LHCN-M2 (cell line): Measurements from ENCODE around the gene IER5L. TPM values are rescaled to one million over a fixed set of nuclear protein-coding genes. Genes with fewer than 3 reads are reported as not detected.

Experiments used
- DNase-seq: peaks from one replicate; pipeline ENCODE4 v3.0.0-alpha.2; 2012; ENCODE audit warnings: low read depth
- polyA plus RNA-seq: library from polyadenylated mRNA; unstranded; fragments of >200 nt; gene quantifications from one replicate; pipeline ENCODE4 v1.2.1, GENCODE V29; 2012; ENCODE audit warnings: missing spikeins
- total RNA-seq: library from RNA; depleted of rRNA; stranded (reverse); fragments of >200 nt; gene quantifications from 2 replicates; pipeline ENCODE4 v1.2.3, GENCODE V29; 2014; rRNA removed

The IER5L gene
- total RNA-seq = 10.7 and 12.5 TPM in 2 replicates
- polyA plus RNA-seq = 5.1 TPM

DNA sequence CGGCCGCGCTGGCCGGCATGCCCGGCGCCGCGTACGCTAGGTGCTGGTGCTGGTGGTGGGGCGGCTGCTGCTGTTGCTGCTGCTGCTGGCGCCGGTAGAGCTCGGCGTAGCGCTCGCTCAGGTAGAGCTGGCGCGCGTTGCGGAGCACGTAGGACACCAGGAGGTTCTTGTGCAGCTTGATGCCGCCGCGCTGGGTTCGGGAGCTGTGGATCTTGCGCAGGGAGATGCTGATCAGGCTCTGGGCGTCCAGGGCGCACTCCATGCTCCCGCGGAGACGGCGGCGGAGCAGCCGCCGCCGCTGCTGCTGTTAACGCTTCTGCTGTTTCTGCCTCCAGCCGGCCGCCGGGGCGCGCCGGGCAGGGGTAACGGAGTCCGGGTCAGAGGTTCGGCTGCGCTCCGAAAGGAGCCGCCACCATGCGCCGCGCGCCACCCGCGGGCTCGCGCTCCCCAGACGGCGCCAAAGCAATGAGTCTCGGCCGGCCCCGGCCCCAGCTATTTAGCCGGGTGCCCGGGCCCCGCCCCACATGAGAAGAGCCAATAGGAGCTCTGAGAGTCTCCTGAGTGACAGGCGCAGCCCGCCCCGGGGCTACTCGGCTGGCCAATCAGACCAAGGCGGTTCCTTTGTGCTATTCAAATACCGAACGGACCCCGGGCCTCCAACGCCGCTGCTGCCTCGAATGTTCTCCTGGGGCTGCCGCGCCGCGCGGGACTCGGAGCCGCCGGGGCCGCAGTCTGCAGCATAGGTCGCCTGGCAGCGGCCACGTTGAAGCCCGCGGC, at the start of gene IER5L:
Gene IER5L, minus strand, starts transcription at position 471 of the 777 bp plus-strand sequence. Its CDS starts 209 bp downstream, at position 262.
- DNase-seq = peak; percentile 92

DNA sequence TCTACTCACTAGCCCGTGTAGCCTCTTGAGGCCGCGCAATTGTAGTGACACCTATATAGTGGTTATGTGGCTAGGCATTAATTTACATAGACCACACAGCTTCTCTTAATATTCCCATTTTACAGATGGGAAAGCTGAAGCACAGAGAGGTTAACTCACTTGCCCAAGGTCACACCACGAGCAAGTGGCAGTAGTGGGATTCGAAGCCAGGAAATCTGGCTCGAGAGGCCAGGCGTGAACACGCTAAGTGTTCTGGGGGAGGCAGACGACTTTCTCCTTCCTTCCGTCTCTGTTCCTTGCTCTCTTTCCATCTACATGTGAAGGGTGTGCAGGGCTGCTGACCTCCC, 49.8 kb upstream of the IER5L start:
- no peak for DNase-seq

DNA sequence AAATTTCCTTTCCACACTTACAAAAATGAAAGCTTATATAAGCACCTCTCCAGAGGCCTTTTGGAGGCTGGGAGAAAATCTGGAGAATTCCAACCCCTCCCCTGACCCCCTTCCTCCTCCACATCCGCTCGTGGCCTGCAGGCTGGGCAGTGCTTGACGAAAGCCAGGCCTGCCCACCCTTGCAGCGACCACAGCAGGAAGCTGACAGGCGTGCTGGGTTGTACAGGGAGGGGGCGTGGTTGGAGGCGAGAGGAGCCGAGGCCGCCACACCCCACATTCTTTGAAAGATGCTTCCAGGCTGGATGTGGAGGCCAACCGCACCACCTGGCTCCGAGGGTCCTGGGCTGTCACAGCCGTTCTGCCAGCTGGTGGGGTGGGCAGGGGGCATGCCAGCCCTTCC, 47.8 kb upstream of the IER5L start:
- peak; percentile 50 for DNase-seq

GRCh38 chr9:129225490-129225778, 47.4 kb upstream of the IER5L start:
- no peak for DNase-seq

- DNase-seq = no peak
Measured at GRCh38 chr9:129224618-129225489, 46.8 kb upstream of the IER5L start.

DNA sequence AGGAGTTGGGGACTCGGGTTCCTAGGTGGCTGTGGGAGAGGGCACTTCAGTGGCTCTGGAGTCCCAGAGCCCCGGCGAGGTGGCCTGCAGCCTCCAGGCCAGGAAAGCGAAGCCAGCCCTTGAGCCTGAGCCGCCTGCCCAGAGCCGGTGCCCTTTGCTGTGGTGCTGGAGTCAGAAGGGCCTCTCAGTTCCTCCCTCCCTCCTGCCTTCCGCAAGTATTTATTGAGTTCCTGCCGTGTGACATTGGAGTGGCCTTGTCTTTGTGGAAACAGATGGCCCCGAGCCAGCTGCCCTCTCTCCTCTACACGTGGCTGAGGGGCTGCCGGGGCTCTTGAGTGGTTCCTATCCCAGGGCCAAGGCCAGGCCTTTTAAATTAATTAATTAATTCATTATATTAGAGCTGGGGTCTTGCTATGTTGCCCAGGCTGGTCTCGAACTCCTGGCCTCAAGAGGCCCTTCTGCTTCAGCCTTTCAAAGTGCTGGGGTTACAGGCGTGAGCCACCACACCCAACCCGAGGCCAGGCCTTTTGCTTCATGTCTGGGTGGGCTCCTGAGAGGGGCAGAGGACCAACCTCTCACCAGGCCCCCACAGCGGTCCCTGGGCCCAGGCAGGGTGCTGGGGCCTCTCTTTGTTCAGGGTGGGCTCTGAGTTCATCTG, 45.6 kb upstream of the IER5L start:
- no peak for DNase-seq

- DNase-seq = no peak
Measured at GRCh38 chr9:129222819-129223218, 44.8 kb upstream of the IER5L start.

GRCh38 chr9:129221979-129222635, 44.0 kb upstream of the IER5L start:
- no peak for DNase-seq

DNA sequence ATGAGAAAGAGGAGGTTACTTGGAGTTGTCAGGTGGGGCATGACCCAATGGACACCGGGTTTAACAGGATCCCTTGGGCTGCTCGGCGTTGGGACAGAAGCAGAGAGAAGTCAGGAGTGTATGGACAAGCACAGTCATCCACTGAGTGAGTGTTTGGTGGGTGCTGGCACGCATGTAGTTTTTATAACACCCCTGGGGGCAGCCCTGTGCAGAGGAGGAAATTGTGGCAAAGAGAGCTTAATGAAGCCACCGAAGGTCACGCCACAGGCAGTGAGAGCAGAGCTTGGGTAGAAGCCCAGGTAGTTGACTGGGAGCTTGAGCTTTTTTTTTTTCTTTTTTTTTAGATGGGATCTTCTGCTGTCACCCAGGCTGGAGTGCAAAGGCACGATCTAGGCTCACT, 43.2 kb upstream of the IER5L start:
- no peak for DNase-seq

DNA sequence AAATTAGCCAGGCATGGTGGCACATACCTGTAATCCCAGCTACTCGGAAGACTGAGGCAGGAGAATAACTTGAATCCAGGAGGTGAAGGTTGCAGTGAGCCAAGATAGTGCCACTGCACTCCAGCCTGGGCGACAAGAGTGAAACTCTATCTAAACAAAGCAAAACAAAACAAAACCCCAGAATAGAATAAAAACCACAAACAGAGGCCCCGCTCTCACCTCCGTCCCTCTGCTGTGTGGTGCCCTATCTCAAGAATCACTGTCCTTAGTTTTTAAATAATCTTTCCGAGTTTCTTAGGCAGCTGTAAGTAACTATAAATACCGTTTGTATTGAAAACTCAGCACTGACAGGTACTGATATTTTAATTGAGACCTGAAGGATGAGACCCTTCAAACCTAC, 42.7 kb upstream of the IER5L start:
- no peak for DNase-seq

GRCh38 chr9:129218918-129219317, 40.9 kb upstream of the IER5L start:
- no peak for DNase-seq

- DNase-seq = no peak
Measured at GRCh38 chr9:129218272-129218625, 40.2 kb upstream of the IER5L start.

- DNase-seq = no peak
Measured at GRCh38 chr9:129213551-129213950, 35.5 kb upstream of the IER5L start.

- DNase-seq = no peak
Measured at GRCh38 chr9:129211686-129212085, 33.6 kb upstream of the IER5L start.

- no peak for DNase-seq
Measured at GRCh38 chr9:129210125-129210524, 32.1 kb upstream of the IER5L start.

- no peak for DNase-seq
Measured at GRCh38 chr9:129209580-129209979, 31.5 kb upstream of the IER5L start.

DNA sequence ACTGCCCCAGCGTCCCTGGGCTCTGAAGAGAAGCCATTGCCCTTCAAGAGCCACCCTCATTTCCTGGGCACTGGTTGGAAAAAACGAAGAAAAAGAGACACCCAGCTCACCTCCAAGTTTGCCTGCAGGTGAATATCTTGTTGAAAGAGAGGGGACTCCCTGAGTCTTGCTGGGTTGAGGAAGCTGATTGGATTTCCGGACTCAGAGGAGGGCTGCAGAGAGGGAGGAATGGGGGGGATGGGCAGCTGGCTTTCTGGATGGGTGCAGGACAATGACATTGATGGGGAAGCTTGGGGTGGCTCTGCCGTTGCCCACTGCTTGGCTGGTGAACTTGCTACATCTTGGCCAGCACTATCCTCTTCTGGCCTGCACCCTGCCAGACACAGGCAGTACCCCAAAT, 31.0 kb upstream of the IER5L start:
- DNase-seq = no peak

DNA sequence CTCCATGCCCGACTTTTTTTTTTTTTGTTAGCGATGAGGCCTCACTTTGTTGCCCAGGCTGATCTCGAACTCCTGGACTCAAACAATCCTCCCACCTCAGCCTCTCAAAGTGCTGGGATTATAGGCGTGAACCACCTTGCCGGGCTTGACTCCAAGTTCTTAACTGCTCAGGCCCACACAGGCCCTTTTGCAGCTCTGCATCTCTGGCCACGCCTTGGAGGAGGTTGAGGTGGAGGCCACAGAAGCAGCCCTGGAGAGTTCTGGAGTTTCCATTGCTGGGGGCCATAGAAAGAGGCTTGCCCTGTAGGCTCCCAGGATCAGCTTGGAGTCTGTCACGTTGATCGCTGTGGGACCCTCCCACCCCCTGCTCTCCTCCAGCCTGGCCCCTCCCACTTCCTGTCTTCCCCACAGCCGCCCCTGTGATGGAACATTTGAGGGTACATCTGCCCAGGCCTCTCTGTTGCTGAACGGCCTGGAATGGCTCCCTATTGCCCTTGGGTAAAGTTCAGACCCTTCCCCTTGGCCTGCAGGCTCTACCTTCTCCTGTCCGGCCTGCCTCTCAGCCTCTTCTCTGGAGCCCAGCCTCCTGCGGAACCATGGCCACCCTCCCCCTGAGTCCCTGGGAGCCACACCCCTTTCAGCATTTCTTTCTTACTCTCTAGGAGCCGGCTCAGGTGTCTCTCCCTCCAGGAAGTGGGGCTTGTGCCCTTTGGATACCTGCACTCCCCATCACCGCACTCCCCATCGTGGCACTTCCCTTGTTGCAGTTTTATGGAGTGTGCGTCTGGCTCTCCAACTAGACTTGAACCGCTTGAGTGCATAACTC, 30.4 kb upstream of the IER5L start:
- no peak for DNase-seq

- no peak for DNase-seq
Measured at GRCh38 chr9:129206905-129207304, 28.8 kb upstream of the IER5L start.

GRCh38 chr9:129206401-129206800, 28.3 kb upstream of the IER5L start:
- DNase-seq = no peak

- no peak for DNase-seq
Measured at GRCh38 chr9:129204840-129205239, 26.8 kb upstream of the IER5L start.
